Fibroblast of peridontal ligament (primary cell): ENCODE results near the gene OR10D3.
"Not testable (repeated sequence)": the region's sequence is repeated elsewhere in the genome, so short reads cannot be mapped to it uniquely, and the experiment has no call there.

Source experiments
- DNase-seq: peaks from one replicate; pipeline ENCODE4 v3.0.0-alpha.2; 2010; ENCODE audit errors: extremely low read depth

Gene OR10D3, protein sequence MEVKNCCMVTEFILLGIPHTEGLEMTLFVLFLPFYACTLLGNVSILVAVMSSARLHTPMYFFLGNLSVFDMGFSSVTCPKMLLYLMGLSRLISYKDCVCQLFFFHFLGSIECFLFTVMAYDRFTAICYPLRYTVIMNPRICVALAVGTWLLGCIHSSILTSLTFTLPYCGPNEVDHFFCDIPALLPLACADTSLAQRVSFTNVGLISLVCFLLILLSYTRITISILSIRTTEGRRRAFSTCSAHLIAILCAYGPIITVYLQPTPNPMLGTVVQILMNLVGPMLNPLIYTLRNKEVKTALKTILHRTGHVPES

DNA sequence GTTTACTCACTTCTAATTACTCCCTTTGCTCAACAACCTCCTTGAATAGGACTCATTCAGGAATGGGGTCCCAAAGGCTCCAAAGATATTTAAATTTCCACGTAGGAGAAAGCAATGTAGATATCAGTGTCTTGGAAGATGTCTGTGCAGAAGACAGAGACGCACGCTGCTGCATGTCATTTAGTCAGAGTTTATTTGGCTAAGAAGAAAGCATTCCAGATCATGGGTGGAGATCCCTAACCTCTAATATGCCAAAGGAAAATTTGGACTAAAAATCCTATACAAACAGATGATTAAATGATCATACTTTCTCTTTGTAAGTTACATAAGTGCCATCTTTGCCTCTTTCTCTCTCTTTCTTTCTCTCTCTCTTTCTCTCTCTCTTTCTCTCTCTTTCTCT is at the start of gene OR10D3:
Gene OR10D3 (plus strand): TSS at position 278 of the 400 bp plus-strand sequence. CDS start 1,925 bp downstream, outside the sequence.
- peak; percentile 33 for DNase-seq

GRCh38 chr11:124143034-124143433 is 40.1 kb upstream of the OR10D3 start:
- no peak for DNase-seq

- DNase-seq, result peak; percentile 19
These were observed 35.2 kb upstream of the OR10D3 start for GRCh38 chr11:124147951-124148350.

GRCh38 chr11:124150684-124151083 is 32.5 kb upstream of the OR10D3 start:
- no peak for DNase-seq

- DNase-seq, result no peak
These were observed 30.3 kb upstream of the OR10D3 start for GRCh38 chr11:124152770-124153407.

DNA sequence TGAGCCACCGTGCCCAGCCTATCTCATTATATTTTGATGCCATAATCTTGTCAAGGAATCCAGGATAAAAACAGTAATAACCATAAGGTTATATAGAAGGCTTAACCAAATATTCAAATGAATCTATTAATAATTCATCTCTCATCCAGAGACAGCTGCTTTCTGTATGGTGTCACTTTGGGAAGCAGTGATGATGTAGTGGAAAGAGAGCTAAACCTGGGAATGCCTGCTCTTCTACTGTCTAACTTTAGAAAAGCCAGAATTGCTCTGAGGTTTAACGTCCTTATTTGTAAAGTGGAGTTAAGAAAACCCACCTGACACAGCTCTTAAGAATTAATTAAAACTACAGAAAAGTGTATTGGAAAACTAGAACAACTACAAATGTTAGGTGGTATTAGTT is 29.3 kb upstream of the OR10D3 start:
- DNase-seq, result no peak

DNA sequence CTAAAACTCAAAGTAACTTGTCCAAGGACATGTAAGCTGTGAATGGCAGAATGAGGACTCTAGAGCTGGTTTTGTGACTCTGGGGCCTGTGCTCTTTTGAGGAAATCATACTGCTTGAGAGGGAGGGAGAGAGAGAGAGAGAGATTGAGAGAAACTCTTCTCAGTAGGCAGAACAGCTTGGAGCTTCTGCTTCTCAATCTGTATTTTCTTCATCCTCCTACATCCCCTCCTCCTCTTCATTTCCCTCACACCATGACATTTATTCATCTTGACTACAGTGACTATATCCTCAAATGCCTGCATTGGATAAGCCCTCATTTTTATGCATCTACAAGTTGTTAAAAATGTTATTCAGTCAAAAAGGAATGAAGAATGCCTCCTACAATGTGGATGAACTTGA is 23.7 kb upstream of the OR10D3 start:
- DNase-seq, result no peak

DNA sequence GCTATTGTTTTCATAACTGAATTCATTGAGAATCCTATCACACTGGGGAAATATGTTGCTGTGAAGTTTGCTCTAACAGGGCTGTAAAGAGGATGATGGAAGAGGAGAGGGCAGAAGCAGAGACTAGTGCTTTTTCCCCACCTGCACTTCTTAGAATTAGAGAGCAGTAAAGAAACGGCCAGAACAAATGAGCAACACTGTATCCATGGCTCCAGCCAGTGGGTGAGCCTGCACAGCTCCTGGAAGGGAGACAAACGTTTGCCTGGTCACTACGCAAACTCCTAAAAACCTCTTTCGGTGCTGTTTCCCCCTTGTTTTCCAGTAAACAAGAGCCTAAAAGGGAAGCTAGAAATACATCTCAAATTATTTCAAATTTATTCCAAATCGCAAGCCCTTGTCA is 22.2 kb upstream of the OR10D3 start:
- no peak for DNase-seq

- no peak for DNase-seq
These were observed 15.3 kb upstream of the OR10D3 start for GRCh38 chr11:124167826-124168231.

DNA sequence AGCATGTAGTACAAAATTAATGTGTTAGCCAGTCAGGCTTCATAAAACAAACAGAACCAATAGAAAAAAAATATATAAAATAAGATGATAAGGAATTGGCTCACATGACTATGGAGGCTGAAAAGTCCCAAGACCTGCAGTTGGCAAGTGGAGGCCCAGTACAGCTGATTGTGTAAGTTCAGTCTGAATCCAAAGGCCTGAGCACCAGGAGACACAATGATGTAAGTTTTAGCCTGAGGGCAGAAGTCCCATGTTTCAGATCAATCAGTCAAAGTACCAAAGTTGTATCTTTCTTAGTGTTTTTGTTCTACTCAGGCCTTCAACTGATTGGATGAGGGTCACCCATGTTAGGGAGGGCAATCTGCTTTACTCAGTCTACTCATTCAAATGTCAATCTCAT is 14.3 kb upstream of the OR10D3 start:
- DNase-seq, result no peak

GRCh38 chr11:124170315-124170714 is 12.8 kb upstream of the OR10D3 start:
- DNase-seq, result not testable (repeated sequence)

DNA sequence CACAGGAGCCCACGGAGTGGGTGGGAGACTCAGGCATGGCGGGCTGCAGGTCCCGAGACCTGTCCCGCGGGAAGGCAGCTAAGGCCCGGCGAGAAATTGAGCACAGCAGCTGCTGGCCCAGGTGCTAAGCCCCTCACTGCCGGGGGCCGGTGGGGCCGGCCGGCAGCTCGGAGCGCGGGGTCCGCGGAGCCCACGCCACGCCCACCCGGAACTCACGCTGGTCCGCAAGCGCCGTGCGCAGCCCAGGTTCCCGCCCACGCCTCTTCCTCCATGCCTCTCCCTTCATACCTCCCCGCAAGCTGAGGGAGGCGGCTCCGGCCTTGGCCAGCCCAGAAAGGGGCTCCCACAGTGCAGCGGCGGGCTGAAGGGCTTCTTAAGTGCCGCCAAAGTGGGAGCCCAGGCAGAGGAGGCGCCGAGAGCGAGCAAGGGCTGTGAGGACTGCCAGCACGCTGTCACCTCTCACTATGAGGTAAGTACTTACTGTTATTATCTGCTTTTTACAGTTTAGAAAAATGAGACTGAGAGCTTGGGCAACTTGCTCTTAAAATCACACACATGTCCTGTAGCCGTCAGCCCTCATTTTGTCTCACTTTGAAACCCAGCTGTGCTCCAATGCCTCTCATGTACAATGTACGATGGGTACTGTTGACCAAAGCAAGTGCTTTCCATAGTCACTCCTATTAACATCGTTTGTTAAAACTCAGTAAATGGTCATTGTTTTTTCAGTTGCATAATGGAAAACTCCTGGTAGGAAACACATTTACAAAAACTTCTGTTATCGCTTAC is 12.2 kb upstream of the OR10D3 start:
- DNase-seq, result no peak

DNA sequence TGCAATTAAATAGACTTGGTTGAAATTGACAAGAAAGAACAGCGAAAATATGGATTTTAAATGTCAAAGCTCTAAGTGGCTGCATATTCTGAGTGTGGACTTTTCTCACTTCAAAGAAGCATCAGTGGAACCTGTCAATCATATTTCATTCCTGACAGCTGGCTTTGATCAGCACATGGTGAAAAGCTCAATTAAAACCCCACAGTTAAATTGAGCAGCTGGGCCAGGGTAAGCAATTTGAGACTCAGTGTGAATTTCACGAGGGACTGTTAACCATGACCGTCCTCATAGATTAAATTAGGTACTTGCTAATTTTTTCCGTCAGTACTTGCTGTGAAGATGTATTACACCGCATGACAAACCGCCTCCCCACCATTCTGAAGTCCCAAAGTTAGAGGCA is 11.0 kb upstream of the OR10D3 start:
- no peak for DNase-seq

GRCh38 chr11:124172599-124172998 is 10.5 kb upstream of the OR10D3 start:
- no peak for DNase-seq

DNA sequence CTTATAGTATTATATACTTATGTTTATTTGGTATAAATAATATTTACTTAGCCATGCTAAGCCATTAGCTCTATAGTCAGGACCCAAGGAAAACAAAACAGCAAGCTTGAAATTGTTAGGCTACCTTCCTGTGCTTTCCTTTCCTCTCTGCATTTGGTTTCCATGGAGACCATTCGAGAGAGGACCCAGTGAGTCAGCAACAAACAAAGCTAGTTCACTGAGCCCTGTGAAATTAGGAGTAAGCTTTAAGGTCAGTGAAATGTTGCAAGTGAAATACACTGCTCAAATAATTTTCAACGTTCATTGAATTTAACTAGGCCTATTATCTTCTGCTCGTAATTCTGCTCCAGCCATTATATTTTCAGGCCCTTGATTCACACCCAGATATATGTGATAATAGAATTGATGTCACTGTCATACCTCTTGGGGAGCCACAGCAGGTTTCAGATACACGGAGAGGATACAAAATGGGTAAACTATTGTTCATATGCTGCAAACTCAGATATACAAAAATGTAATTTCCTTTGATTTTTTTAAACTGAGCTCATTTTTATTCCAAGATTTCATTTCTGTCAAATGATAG is 9.1 kb upstream of the OR10D3 start:
- DNase-seq, result peak; percentile 88

GRCh38 chr11:124176925-124177715 is 6.0 kb upstream of the OR10D3 start:
- DNase-seq, result no peak

GRCh38 chr11:124179310-124179709 is 3.8 kb upstream of the OR10D3 start:
- peak; percentile 45 for DNase-seq

DNA sequence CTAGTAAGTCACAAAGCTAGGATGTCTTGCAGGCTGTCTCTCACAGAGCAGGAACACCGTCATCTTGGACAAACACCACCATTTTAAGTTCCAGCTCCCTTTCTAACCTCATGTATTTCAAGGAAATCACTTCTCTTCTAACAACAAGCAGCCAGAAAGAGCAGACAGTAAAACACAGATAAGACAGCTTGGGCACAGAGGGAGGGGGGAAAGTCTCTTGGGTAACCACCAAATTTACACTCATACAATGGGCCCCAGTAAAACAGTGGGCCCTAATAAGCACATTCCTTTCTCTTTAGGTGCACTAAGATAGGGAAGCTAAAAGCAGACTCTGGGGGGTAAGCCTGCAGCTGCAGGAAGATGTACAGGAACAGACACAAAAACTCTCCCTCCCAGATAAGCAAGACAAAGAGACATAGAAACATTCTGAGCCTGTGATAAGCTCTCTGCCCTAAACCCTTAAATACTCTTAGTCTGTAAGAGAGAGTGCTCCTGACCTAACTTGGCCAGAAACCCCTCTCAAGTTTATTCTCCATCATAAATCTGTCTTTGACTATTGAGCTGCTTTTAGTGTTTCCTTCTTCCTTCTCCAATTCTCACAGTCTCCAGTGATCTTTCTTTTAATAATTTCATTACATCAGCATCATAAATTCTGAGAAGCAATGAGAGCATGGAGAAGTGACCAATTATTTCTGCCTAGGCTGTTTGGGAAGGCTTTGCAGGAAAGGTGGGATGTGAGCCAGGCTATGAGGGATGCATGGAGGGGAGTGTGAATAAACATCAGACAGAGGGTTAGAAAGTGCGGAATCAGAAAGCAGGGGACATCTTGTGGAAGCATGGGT is 7.4 kb downstream of the OR10D3 start:
- no peak for DNase-seq

DNA sequence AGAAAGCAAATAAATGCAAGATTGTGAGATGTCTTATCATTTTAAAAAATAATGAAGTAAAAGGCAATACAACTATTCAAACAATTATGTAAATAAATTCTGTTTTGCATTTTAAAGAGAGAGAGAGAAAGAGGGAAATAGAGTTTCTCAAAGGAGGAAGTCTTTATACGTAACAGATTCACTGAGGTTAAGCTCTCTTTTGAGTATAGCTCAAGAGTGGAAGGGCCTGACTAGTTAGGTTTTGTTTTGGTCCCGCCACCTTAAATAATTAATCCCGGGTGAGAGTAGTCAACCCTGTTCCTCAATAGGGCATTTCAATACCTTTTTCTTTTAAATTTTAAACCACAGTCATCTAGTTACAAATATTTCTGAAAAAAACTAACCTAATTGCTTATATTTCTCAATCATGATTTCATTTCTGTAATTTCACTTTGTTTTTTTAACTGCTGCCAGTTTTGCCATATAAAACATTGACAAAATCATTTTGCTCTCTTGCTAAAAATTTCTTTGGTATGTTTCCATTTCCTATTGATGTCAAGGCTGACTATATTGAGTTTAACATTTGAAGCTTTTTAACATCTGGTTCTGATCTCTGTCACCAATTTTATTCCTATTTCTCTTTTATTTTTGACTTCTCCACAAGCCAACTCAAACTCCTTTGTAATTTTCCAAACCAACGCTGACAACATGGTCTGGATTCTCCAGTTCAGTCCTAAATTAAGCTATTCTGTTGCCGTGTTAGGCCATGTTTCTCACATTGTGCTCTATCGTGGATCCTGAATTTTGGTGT is 10.3 kb downstream of the OR10D3 start:
- peak; percentile 89 for DNase-seq
